Activated CD4-positive, alpha-beta T cell treated with anti-CD3 and anti-CD28 coated beads, Interleukin-10, Interleukin-2, amounts not matched to agents 100 ng/mL and 50 ng/mL, durations not matched to agents 16 hours and 8 hours (primary cell): ENCODE measurements around the gene COPS8.

ENCODE experiments used
- DNase-seq: peaks from one replicate; pipeline ENCODE4 v3.0.0-alpha.2; 2020

Gene COPS8

GRCh38 chr2:237134321-237135230 lies 48.9 kb downstream of the COPS8 start:
- DNase-seq = no peak

- no peak for DNase-seq
These were observed 51.1 kb downstream of the COPS8 start for GRCh38 chr2:237136824-237137223.

DNA sequence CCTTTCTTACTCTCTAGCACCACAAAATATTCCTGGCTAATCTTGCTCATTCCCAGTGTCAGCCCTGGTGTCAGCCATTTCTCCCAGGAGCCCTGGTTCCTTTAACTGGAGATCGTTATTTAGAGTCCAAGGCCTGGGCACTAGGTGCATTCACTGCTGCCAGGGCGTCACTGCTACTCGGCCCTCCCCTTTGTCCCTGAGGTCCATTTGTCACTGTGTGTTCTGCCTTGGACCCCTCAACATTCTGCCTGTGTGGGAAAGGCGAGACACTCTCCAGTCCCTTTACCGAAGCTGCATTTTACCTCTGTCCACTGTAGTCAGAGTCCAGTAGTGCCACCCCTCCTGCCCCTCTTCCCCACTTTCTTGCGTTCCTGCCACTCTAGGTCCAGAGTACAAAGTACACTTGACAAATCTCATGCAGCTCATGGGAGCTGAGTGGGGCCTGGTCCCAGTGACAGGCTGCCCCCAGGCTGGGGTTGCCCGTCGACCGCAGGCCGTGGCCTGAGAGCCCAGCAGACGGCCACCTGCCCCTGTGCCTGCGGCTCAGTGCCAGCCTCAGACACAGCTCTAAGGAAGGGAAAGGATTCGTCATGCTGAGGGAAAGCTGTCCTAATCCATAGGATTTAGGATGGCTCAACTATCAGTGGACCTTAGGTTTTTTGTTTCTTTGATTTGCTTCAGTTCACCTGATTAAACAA lies 52.1 kb downstream of the COPS8 start:
- no peak for DNase-seq

- DNase-seq = no peak
These were observed 53.5 kb downstream of the COPS8 start for GRCh38 chr2:237139123-237139675.

- no peak for DNase-seq
These were observed 55.1 kb downstream of the COPS8 start for GRCh38 chr2:237140689-237141285.

DNA sequence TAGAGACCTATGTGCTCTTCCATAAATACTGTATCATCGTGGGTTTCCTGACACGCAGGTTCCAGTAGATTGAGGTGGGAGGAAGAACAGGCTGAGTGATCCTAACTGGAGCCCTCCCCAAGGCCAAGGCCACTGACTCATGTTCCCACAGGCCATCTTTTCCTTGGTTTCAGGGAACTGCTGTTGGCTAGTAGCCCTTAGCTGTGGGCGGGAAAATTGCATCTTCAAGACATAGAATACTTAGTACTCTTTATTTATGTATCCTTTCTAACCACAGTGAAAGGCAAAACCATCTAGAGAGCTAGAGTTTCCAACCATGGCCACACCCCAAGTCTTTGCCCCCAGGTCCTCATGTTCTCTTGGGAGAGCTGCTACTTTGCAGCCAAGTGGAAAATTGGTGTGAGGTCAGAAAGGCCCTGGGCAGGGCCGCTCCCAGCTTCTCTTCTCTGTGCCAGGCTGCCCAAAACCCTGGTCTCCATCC lies 55.9 kb downstream of the COPS8 start:
- DNase-seq = no peak

GRCh38 chr2:237143118-237143517 lies 57.4 kb downstream of the COPS8 start:
- DNase-seq = no peak

DNA sequence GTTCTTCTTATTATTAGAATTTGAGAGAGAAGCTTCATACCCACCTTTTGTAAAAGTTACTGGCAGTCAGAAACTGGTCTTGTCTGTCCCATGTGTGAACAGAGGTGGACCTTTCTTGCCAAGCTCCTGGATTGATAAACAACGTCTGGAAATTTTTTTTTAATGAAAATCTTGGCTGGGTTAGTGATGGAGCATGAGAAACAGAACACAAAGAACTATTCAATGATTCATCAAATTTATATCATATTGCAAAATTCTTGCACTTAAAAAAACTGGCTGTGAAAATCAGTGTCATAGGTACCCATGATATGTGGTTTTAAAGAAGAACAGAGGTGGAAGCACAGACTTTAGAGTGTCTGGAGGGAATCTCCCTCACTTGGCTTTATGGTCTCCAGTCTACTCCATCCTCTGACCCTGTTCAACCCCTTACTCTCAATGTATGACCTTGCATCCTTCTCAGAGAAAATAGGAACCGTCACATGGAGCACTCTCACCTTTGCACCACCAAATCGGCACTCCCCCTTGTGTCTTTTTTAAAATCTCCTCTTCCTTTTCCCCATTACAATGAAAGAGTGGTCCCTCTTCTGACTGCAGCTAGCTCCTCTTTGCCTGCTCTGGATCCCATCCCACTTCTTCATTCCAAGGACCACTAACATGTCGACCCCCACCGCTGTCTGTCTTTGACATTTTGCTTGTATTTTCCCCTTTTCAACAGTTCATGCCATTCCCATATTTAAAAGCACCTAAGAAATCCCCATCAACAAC lies 58.2 kb downstream of the COPS8 start:
- no peak for DNase-seq

DNA sequence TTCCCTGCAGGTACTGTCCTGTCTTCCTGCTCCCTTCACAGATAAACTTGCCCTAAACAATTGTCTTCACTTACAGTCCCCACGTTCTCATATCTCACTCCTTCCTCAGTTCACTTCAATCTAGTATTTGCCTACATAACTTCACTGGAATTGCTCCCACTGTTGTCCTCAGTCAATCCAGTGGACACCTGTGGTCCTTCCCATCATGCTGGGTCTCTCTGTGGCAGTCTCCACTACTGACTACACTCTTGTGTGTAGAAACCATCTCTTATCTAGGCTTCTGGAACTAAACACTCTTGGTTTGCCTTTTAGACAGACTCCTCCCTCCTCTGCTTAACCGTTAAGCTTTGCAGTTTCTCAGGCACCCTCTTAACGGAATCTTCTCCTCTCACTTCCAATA lies 58.8 kb downstream of the COPS8 start:
- no peak for DNase-seq

DNA sequence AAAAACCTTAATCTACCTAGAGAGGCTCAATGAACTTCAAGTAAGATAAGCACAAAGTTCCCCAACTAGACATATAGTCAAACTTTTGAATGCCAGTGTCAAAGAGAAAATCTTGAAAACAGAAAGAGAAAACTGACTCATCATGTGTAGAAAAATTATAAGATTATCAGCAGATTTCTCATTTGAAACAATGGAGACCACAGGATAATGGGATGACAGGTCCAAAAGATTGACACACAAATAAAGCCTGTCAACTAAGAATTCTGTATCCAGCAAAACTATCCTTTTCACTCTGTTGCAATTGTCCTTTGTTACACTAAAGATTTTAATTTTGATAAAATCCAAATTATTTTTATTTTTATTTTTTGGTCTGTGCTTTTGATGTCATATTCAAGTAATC lies 61.6 kb downstream of the COPS8 start:
- no peak for DNase-seq

DNA sequence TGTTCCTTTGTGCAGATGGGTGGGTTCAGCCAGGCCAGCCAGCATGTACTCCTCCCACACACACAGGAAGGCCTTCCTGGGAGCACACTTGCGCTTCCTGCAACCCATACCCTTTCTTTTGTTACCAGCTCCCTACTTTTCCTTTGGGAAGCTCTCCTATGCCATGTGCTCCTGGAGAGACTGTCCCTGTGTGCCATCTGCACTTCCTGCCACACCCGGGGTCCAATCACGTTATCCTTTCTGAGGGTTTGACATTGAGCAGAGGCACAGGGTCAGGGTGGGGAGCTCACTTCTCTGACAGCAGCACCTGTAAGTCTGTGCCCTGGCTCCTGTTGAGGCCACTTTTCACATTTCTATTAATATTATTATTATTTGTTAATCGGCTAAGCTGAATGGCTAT lies 62.9 kb downstream of the COPS8 start:
- no peak for DNase-seq

DNA sequence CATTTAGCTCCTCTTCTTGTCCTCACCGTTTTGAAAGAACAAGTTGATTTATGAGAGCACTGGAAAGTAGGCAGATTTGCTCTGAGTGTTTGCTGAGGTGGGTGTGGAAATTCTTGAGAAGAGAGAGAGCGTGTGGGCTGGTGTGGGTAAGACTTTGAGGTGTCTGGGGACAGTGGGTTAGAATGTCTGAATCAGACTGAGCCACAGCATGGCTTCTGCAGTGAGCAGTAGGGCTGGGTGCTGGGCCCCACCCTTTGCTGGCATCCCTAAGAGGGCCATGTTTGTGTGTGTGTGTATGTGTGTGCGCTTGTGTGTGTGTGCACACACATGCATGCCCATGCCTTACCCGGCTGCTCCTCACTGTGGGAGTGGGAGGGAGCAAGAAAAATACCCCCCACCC lies 63.7 kb downstream of the COPS8 start:
- peak; percentile 23 for DNase-seq
